A549 (cell line): Measurements from ENCODE around the gene CD84. TPM values are rescaled to one million over a fixed set of nuclear protein-coding genes. Genes with fewer than 3 reads are reported as not detected.

Experiments
- ATAC-seq, 2 experiments: fragments of 200-7000 bp in 1 of 2; fragments of >200 bp in 1 of 2; cut with Nextera tagmentation in 1 of 2; cut with Tn5 transposase in 1 of 2; 3 replicates each; pipeline versions ENCODE4 v1.8.0 to v1.9.1; 2018 to 2020; ENCODE audit warnings: mild to moderate bottlenecking in 1 of 2, moderate library complexity in 1 of 2
- CTCF ChIA-PET: fragments of 300-600 bp; sonication (Branson Sonifier 250); formaldehyde crosslinking; extraction: SDS; loops from one replicate; lab custom pipeline; 2021; ENCODE audit warnings: antibody characterized with exemption, inconsistent platforms; lab: Yijun Ruan, JAX
- POLR2A ChIA-PET: fragments of 350-600 bp; formaldehyde crosslinking; extraction: SDS; loops from one replicate; lab custom pipeline; 2021; ENCODE audit warnings: antibody characterized with exemption, inconsistent platforms; lab: Yijun Ruan, JAX
- DNase-seq, 2 experiments: peaks; one replicate each; pipeline versions ENCODE4 v3.0.0 to v3.0.0-alpha.2; 2011 to 2016; ENCODE audit warnings: low read depth in 1 of 2, low spot score in 1 of 2
- FAIRE-seq: peaks from 2 replicates; lab custom pipeline; 2011; peaks lifted over from hg19 to GRCh38; lab: Jason Lieb, UNC
- H3K27ac ChIP-seq, 2 experiments: fragments of >200 bp; sonication (Bioruptor Twin); formaldehyde crosslinking; 3 replicates each; pipeline ENCODE4 v1.5.1; 2016 to 2017
- H3K4me1 ChIP-seq: fragments of >200 bp; sonication (Bioruptor Twin); formaldehyde crosslinking; 3 replicates; pipeline ENCODE4 v1.6.1; 2016
- H3K4me2 ChIP-seq: fragments of >200 bp; sonication (Bioruptor Twin); formaldehyde crosslinking; 3 replicates; pipeline ENCODE4 v1.6.1; 2016
- H3K4me3 ChIP-seq: fragments of >200 bp; sonication (Bioruptor Twin); formaldehyde crosslinking; 3 replicates; pipeline ENCODE4 v1.5.1; 2016
- H3K9me3 ChIP-seq: fragments of >200 bp; sonication (Bioruptor Twin); formaldehyde crosslinking; 3 replicates; pipeline ENCODE4 v1.6.1; 2016
- ATOH8 ChIP-seq: fragments of 250-450 bp; sonication (Bioruptor Pico); IDR thresholded peaks from 2 replicates; pipeline ENCODE4 v1.5.0; 2020; ENCODE audit warnings: low read depth, mild to moderate bottlenecking, moderate library complexity
- BHLHE40 ChIP-seq: IDR thresholded peaks from 2 replicates; pipeline ENCODE4 v1.6.1; 2012; ENCODE audit warnings: low read depth, low read length, inconsistent platforms
- CBX2 ChIP-seq: fragments of 200-600 bp; sonication (generic); IDR thresholded peaks from 2 replicates; pipeline ENCODE4 v1.6.1; 2016; ENCODE audit warnings: low read depth, mild to moderate bottlenecking, borderline replicate concordance
- CHD2 ChIP-seq: fragments of 150-350 bp; IDR thresholded peaks from 2 replicates; pipeline ENCODE4 v1.6.1; 2014; ENCODE audit warnings: low read length; ENCODE audit not compliant: partially characterized antibody
- CTCF ChIP-seq: fragments of >200 bp; sonication (Bioruptor Twin); formaldehyde crosslinking; IDR thresholded peaks from 3 replicates; pipeline ENCODE4 v1.5.1; 2016
- EHF ChIP-seq: fragments of 250-450 bp; sonication (Bioruptor Pico); IDR thresholded peaks from 2 replicates; pipeline ENCODE4 v1.5.0; 2020; ENCODE audit warnings: mild to moderate bottlenecking
- EP300 ChIP-seq, 2 experiments: fragments of >200 bp; sonication (Bioruptor Twin); formaldehyde crosslinking; IDR thresholded peaks; 2 replicates in 1 of 2; 3 replicates in 1 of 2; pipeline ENCODE4 v1.6.1; 2016 to 2017
- FOSB ChIP-seq: fragments of 250-450 bp; sonication (Bioruptor Pico); IDR thresholded peaks from 2 replicates; pipeline ENCODE4 v1.5.0; 2020; ENCODE audit warnings: mild to moderate bottlenecking, moderate library complexity
- GATA3 ChIP-seq: IDR thresholded peaks from 2 replicates; pipeline ENCODE4 v1.6.1; 2012; ENCODE audit warnings: borderline replicate concordance
- KDM5A ChIP-seq: fragments of 200-600 bp; sonication (generic); IDR thresholded peaks from 2 replicates; pipeline ENCODE4 v1.6.1; 2016; ENCODE audit warnings: antibody characterized with exemption, mild to moderate bottlenecking
- MAFK ChIP-seq: fragments of 450-650 bp; IDR thresholded peaks from 2 replicates; pipeline ENCODE4 v1.6.1; 2014; ENCODE audit not compliant: partially characterized antibody
- MAZ ChIP-seq: fragments of 150-350 bp; IDR thresholded peaks from 2 replicates; pipeline ENCODE4 v1.6.1; 2014; ENCODE audit warnings: antibody characterized with exemption, low read depth, low read length, borderline replicate concordance
- NFE2L2 ChIP-seq: fragments of 150-350 bp; conservative IDR thresholded peaks from 2 replicates; pipeline ENCODE4 v1.6.1; 2014; ENCODE audit warnings: low read length
- NPAS2 ChIP-seq: fragments of 250-450 bp; sonication (Bioruptor Pico); IDR thresholded peaks from 2 replicates; pipeline ENCODE4 v1.8.0; 2022; ENCODE audit warnings: mild to moderate bottlenecking, moderate library complexity, borderline replicate concordance
- NR3C1 ChIP-seq: fragments of >200 bp; sonication (Bioruptor Twin); formaldehyde crosslinking; IDR thresholded peaks from 3 replicates; pipeline ENCODE4 v1.6.1; 2017
- PHF8 ChIP-seq: fragments of 200-600 bp; sonication (generic); IDR thresholded peaks from 2 replicates; pipeline ENCODE4 v1.6.1; 2016; ENCODE audit warnings: low read depth, mild to moderate bottlenecking, antibody characterized with exemption, moderate library complexity, borderline replicate concordance
- RAD21 ChIP-seq, 2 experiments: fragments of >200 bp in 1 of 2; sonication (Bioruptor Twin) in 1 of 2; formaldehyde crosslinking in 1 of 2; IDR thresholded peaks in 1 of 2; conservative IDR thresholded peaks in 1 of 2; 2 replicates in 1 of 2; 3 replicates in 1 of 2; pipeline ENCODE4 v1.6.1; 2012 to 2018; ENCODE audit warnings: inconsistent platforms in 1 of 2
- RARB ChIP-seq: fragments of 250-450 bp; sonication (Bioruptor Pico); IDR thresholded peaks from 2 replicates; pipeline ENCODE4 v1.8.0; 2021; ENCODE audit warnings: mild to moderate bottlenecking, moderate library complexity
- RFX5 ChIP-seq: fragments of 450-650 bp; IDR thresholded peaks from 2 replicates; pipeline ENCODE4 v1.7.1; 2014; ENCODE audit warnings: antibody characterized with exemption, mild to moderate bottlenecking, moderate library complexity
- RNF2 ChIP-seq: fragments of 200-600 bp; sonication (generic); IDR thresholded peaks from 2 replicates; pipeline ENCODE4 v1.6.1; 2016; ENCODE audit warnings: low read depth, mild to moderate bottlenecking, antibody characterized with exemption, moderate library complexity, borderline replicate concordance
- SMC3 ChIP-seq: fragments of >200 bp; sonication (Bioruptor Twin); formaldehyde crosslinking; IDR thresholded peaks from 3 replicates; pipeline ENCODE4 v1.6.1; 2018; ENCODE audit warnings: inconsistent platforms
- TFCP2L1 ChIP-seq: fragments of 250-450 bp; sonication (Bioruptor Pico); IDR thresholded peaks from 2 replicates; pipeline ENCODE4 v1.5.0; 2021; ENCODE audit warnings: mild to moderate bottlenecking
- USF2 ChIP-seq: fragments of 450-650 bp; IDR thresholded peaks from 2 replicates; pipeline ENCODE4 v1.6.1; 2014; ENCODE audit warnings: antibody characterized with exemption
- ZFP36 ChIP-seq: fragments of 450-650 bp; IDR thresholded peaks from 2 replicates; pipeline ENCODE4 v1.6.1; 2014; ENCODE audit warnings: borderline replicate concordance; ENCODE audit not compliant: partially characterized antibody
- ZNF302 ChIP-seq: fragments of 250-450 bp; sonication (Bioruptor Pico); IDR thresholded peaks from 2 replicates; pipeline ENCODE4 v1.9.0; 2021; ENCODE audit warnings: inconsistent platforms, mild to moderate bottlenecking, moderate library complexity
- WGBS: methylation state at CpG from one replicate; pipeline ENCODE4 v1.1.6; 2017; ENCODE audit errors: missing lambda C conversion rate; 5-methylcytosine and 5-hydroxymethylcytosine counted together
- polyA plus RNA-seq, 4 experiments: library from polyadenylated mRNA; depleted of rRNA in 3 of 4; stranded (reverse); fragments of >200 nt; fragmentation: RNase III in 1 of 4; extraction: RNeasy Plus Mini Kit Qiagen cat#74134 plus additional on column Dnase treatment in 1 of 4; gene quantifications; 2 replicates in 3 of 4; 3 replicates in 1 of 4; pipeline ENCODE4 v1.2.3, GENCODE V29; 2011 to 2017

Gene CD84
- polyA plus RNA-seq, 2 of the 4 experiments (the other 2 are of a cell fraction) = not detected

GRCh38 chr1:160547422-160547821, 31.9 kb downstream of the CD84 start:
- DNase-seq (no peak), FAIRE-seq (no peak), ATAC-seq (no peak)
- H3K9me3 ChIP-seq = no peaks in the 10 kb centered on the region
- H3K4me2 ChIP-seq = no peak overlapping the region
- peaks cover 16% of the 10 kb centered on the region for H3K4me1 ChIP-seq
- CTCF ChIA-PET = interaction anchor here (0.5 to 0.6 kb wide), 2 partner anchors 399 to 517 kb away, joined by 3 read pairs; no protein-coding TSS in a partner anchor
- WGBS = 88% methylated on average over 4 of the region's 4 CpGs
- H3K4me3 ChIP-seq = no peak overlapping the region
- POLR2A ChIA-PET = no interaction called here
- no peak overlapping the region for H3K27ac ChIP-seq
- TF ChIP-seq USF2 (no peak), RFX5 (no peak), RNF2 (no peak), NPAS2 (no peak), KDM5A (no peak)

- FAIRE-seq = no peak
- CTCF ChIA-PET = interaction anchor here (0.6 kb wide), 1 partner anchor 399 kb away, joined by 3 read pairs; no protein-coding TSS in a partner anchor
- WGBS = 90% methylated on average over 2 of the region's 2 CpGs
- H3K4me2 ChIP-seq = no peak overlapping the region
- H3K4me3 ChIP-seq = no peak overlapping the region
- H3K27ac ChIP-seq = no peak overlapping the region
- DNase-seq = no peak
- H3K4me1 ChIP-seq = peaks cover 21% of the 10 kb centered on the region
- H3K9me3 ChIP-seq = no peaks in the 10 kb centered on the region
- POLR2A ChIA-PET = no interaction called here
- TF ChIP-seq CBX2 = no peak
- TF ChIP-seq NPAS2 = no peak
- TF ChIP-seq NR3C1 = no peak
- TF ChIP-seq MAFK = no peak
- no peak for TF ChIP-seq BHLHE40
- TF ChIP-seq ZNF302 (CRISPR knock-in tag) = no peak
- TF ChIP-seq KDM5A = no peak
- no peak for TF ChIP-seq MAZ
- TF ChIP-seq ZFP36 = no peak
- TF ChIP-seq NFE2L2 = no peak
- TF ChIP-seq RFX5 = no peak
- no peak for TF ChIP-seq PHF8
- TF ChIP-seq TFCP2L1 (CRISPR knock-in tag) = no peak
- TF ChIP-seq EHF (CRISPR knock-in tag) = no peak
- no peak for TF ChIP-seq RARB (CRISPR knock-in tag)
- ATAC-seq = no peak
Observed at GRCh38 chr1:160546942-160547341, 32.4 kb downstream of the CD84 start.

GRCh38 chr1:160544647-160545046, 34.6 kb downstream of the CD84 start:
- ATAC-seq (peak; percentile 37 to 65; a peak in 3 of 6 replicates), FAIRE-seq (no peak), DNase-seq (peak in 1 of 2 experiments; percentile 28)
- Histone ChIP-seq H3K9me3 (no peaks in the 10 kb centered on the region), H3K27ac (peak overlapping the region in 1 of 2 experiments; percentile 60; a peak in 2 of 6 replicates), H3K4me2 (no peak overlapping the region), H3K4me1 (peaks cover 41% of the 10 kb centered on the region), H3K4me3 (no peak overlapping the region)
- TF ChIP-seq GATA3 (no peak), CTCF (peak; percentile 44), EHF (CRISPR knock-in tag) (no peak), RAD21 (conservative IDR thresholded peaks at IDR 0.05 in 1 of 2, IDR thresholded peaks at IDR 0.05 in 1 of 2) (peak in 1 of 2 experiments; percentile 22; a peak in 1 of 5 replicates), EP300 (IDR thresholded peaks at IDR 0.05) (no peak), ATOH8 (no peak), CHD2 (no peak), FOSB (no peak), SMC3 (0 out of 3 replicates have a peak, but pooled peaks have one; percentile 25)
- ChIA-PET CTCF (interaction anchor here (0.6 to 2.6 kb wide), 6 partner anchors 22 to 253 kb away, joined by 3 to 13 read pairs (median 3); partner anchors contain the start of gene SLAMF6), POLR2A (no interaction called here)
- WGBS = 100% methylated on average over 1 of the region's 1 CpG
